K562 (cell line): Measurements from ENCODE around the gene FLT1. TPM values are rescaled to one million over a fixed set of nuclear protein-coding genes. Genes with fewer than 3 reads are reported as not detected.

Experiments
- ATAC-seq: fragments of 200-7000 bp; cut with Tn5 transposase; 3 replicates; pipeline ENCODE4 v1.9.1; 2020; ENCODE audit warnings: moderate library complexity
- BruUV-seq: library from RNA; stranded (reverse); fragments of 400-500 nt; replicated peaks from 2 replicates; lab custom pipeline; 2021; lab: Mats Ljungman, UMichigan
- CTCF ChIA-PET: fragments of 300-600 bp; formaldehyde crosslinking; extraction: SDS; loops from one replicate; lab custom pipeline; 2021; ENCODE audit warnings: low intra/inter-chr PET ratio; lab: Yijun Ruan, JAX
- POLR2A ChIA-PET: fragments of 300-600, 350-650 bp; sonication (Branson Sonifier 250); formaldehyde crosslinking; extraction: SDS; loops from one replicate; lab custom pipeline; 2021; ENCODE audit warnings: antibody characterized with exemption, inconsistent platforms; lab: Yijun Ruan, JAX
- DNase-seq, 4 experiments: peaks; one replicate each; pipeline versions ENCODE4 v3.0.0 to v3.0.0-alpha.2; 2011 to 2018; ENCODE audit warnings: low spot score in 3 of 4, mixed read lengths in 3 of 4; ENCODE audit errors: extremely low read depth in 1 of 4
- FAIRE-seq: peaks from 2 replicates; lab custom pipeline; 2011; peaks lifted over from hg19 to GRCh38; lab: Jason Lieb, UNC
- H2AFZ ChIP-seq: 2 replicates; pipeline ENCODE4 v1.6.0; 2011; ENCODE audit warnings: low read depth, low read length, control low read depth, inconsistent platforms
- H3K27ac ChIP-seq: fragments of 200-600 bp; 3 replicates; pipeline ENCODE4 v1.8.0; 2011; ENCODE audit warnings: low read depth, mild to moderate bottlenecking, control low read depth, inconsistent platforms, low read length, moderate library complexity, mixed read lengths; ENCODE audit errors: extremely low read depth
- H3K27me3 ChIP-seq, 2 experiments: fragments of 300-600 bp in 1 of 2; 2 replicates in 1 of 2; 3 replicates in 1 of 2; pipeline versions ENCODE4 v1.6.0 to v1.8.0; 2011; ENCODE audit warnings: inconsistent platforms in 2 of 2, low read length in 2 of 2, mild to moderate bottlenecking in 1 of 2, mixed read lengths in 1 of 2, moderate library complexity in 1 of 2; ENCODE audit not compliant: control insufficient read depth in 2 of 2, insufficient read depth in 2 of 2
- H3K36me3 ChIP-seq: fragments of 300-600 bp; 3 replicates; pipeline ENCODE4 v1.8.0; 2011; ENCODE audit warnings: mild to moderate bottlenecking, low read length, inconsistent platforms; ENCODE audit not compliant: control insufficient read depth, insufficient read depth
- H3K4me1 ChIP-seq, 2 experiments: fragments of 200-600 bp in 1 of 2; replicated peaks in 1 of 2; 2 replicates in 1 of 2; 3 replicates in 1 of 2; pipeline versions ENCODE4 v1.5.1 to v1.8.0; 2011; ENCODE audit warnings: inconsistent platforms in 2 of 2, low read length in 2 of 2, mild to moderate bottlenecking in 1 of 2, mixed read lengths in 1 of 2, moderate library complexity in 1 of 2; ENCODE audit not compliant: control insufficient read depth in 2 of 2, insufficient read depth in 2 of 2
- H3K4me2 ChIP-seq: 2 replicates; pipeline ENCODE4 v1.6.1; 2011; ENCODE audit warnings: low read length, control low read depth, inconsistent platforms, mixed read lengths; ENCODE audit not compliant: insufficient read depth
- H3K4me3 ChIP-seq: fragments of 200-600 bp; sonication (generic), shearing (Covaris generic); 2 replicates; pipeline ENCODE4 v1.5.1; 2016; ENCODE audit warnings: control low read depth, inconsistent platforms
- H3K79me2 ChIP-seq: fragments of 200-600 bp; 3 replicates; pipeline ENCODE4 v1.8.0; 2011; ENCODE audit warnings: low read length, inconsistent platforms; ENCODE audit not compliant: control insufficient read depth, insufficient read depth
- H3K9ac ChIP-seq, 2 experiments: 2 replicates each; pipeline versions ENCODE4 v1.6.0 to v1.6.1; 2011; ENCODE audit warnings: low read depth in 2 of 2, low read length in 2 of 2, control low read depth in 1 of 2, inconsistent platforms in 1 of 2, mild to moderate bottlenecking in 1 of 2, mixed read lengths in 1 of 2; ENCODE audit not compliant: insufficient read depth in 1 of 2
- H3K9me1 ChIP-seq: one replicate; pipeline ENCODE4 v1.6.0; 2011; ENCODE audit warnings: inconsistent platforms, mild to moderate bottlenecking, low read length, moderate library complexity; ENCODE audit not compliant: control insufficient read depth, insufficient read depth
- H3K9me3 ChIP-seq: replicated peaks from 2 replicates; pipeline ENCODE4 v1.5.1; 2011; ENCODE audit warnings: low read depth, low read length, inconsistent platforms; ENCODE audit not compliant: control insufficient read depth, insufficient read depth
- H4K20me1 ChIP-seq: replicated peaks from 2 replicates; pipeline ENCODE4 v1.6.1; 2011; ENCODE audit warnings: low read length, inconsistent platforms, mixed read lengths; ENCODE audit not compliant: control insufficient read depth, insufficient read depth
- CSDE1 ChIP-seq, 2 experiments: fragments of 450-650 bp; IDR thresholded peaks; 2 replicates each; pipeline ENCODE4 v1.6.1; 2016; ENCODE audit warnings: mild to moderate bottlenecking in 1 of 2
- CTCFL ChIP-seq: IDR thresholded peaks from 2 replicates; pipeline ENCODE4 v1.6.1; 2011; ENCODE audit warnings: borderline replicate concordance, low read depth, mild to moderate bottlenecking, moderate library complexity, low read length; ENCODE audit not compliant: insufficient read depth, poor library complexity, severe bottlenecking
- E2F1 ChIP-seq: sonication (generic); formaldehyde crosslinking; IDR thresholded peaks from 2 replicates; pipeline ENCODE4 v1.8.1; 2023; ENCODE audit warnings: mild to moderate bottlenecking, missing genetic modification reagents, moderate library complexity
- KLF13 ChIP-seq: fragments of 450-650 bp; IDR thresholded peaks from 2 replicates; pipeline ENCODE4 v1.6.1; 2016; ENCODE audit warnings: missing genetic modification characterization, low read depth, mild to moderate bottlenecking, missing compliant biosample characterization, moderate library complexity, borderline replicate concordance
- NFE2 ChIP-seq: IDR thresholded peaks from 2 replicates; pipeline ENCODE4 v1.6.1; 2014; ENCODE audit warnings: antibody characterized with exemption, low read depth
- THRA ChIP-seq: fragments of 450-650 bp; IDR thresholded peaks from 2 replicates; pipeline ENCODE4 v1.6.1; 2017; ENCODE audit warnings: mild to moderate bottlenecking, moderate library complexity
- ZNF592 ChIP-seq: fragments of 450-650 bp; IDR thresholded peaks from 2 replicates; pipeline ENCODE4 v1.6.1; 2017; ENCODE audit warnings: antibody characterized with exemption, mild to moderate bottlenecking
- WGBS: fragments of 100-300 bp; shearing (Covaris generic); methylation state at CpG from one replicate; pipeline ENCODE4 v1.1.6; 2016; ENCODE audit warnings: low coverage, mixed read lengths; ENCODE audit not compliant: insufficient coverage; ENCODE audit errors: missing lambda C conversion rate; 5-methylcytosine and 5-hydroxymethylcytosine counted together
- in situ Hi-C: fragments of 300-500 bp; cut with MboI; formaldehyde crosslinking; loops from 4 replicates; pipeline ENCODE4 v1.15.0; 2018; ENCODE audit warnings: inconsistent platforms, mixed read lengths
- intact Hi-C: fragments of 100-400 bp; cut with micrococcal nuclease; formaldehyde crosslinking; loops from 2 replicates; pipeline ENCODE4 v1.14.2; 2022
- polyA plus RNA-seq, 8 experiments: library from polyadenylated mRNA; depleted of rRNA in 4 of 8; stranded (reverse) in 5 of 8; unstranded in 3 of 8; fragments of >200 nt; fragmentation: Nextera tagmentation in 2 of 8; fragmentation: Illumina TruSeq in 1 of 8; extraction: Ambion mirVana in 2 of 8; extraction: Trizol in 1 of 8; gene quantifications; 2 replicates each; pipeline versions ENCODE4 v1.2.1 to v1.2.3, GENCODE V29; 2011 to 2014; ENCODE audit warnings: inconsistent platforms in 1 of 8, missing spikeins in 1 of 8
- total RNA-seq, 7 experiments: library from RNA; depleted of rRNA in 6 of 7; stranded (reverse); fragments of >200 nt in 6 of 7; fragmentation: Illumina TruSeq in 2 of 7; extraction: Trizol in 2 of 7; gene quantifications; 2 replicates each; pipeline versions ENCODE4 v1.2.1 to v1.2.3, GENCODE V29; 2011 to 2021; ENCODE audit warnings: low replicate concordance in 1 of 7

The FLT1 gene
- total and polyA plus RNA-seq, 9 of the 15 experiments (the other 6 are each of a cell fraction or from before 2014, with no cell fraction given): 0.01 to 2.0 (median 0.22) TPM

- no peak for TF ChIP-seq NFE2
These were observed 167.3 kb downstream of the FLT1 start (continued) for GRCh38 chr13:28327373-28328270.

- Histone ChIP-seq H3K4me3 (no peak overlapping the region), H3K9me1 (no peaks in the 10 kb centered on the region), H3K4me1 (peaks cover 3 to 9% of the 10 kb centered on the region in 2 experiments; a peak in 4 of 5 replicates), H3K36me3 (no peaks in the 10 kb centered on the region), H4K20me1 (no peaks in the 10 kb centered on the region), H2AFZ (no peak overlapping the region), H3K27ac (no peak overlapping the region), H3K9ac (no peak overlapping the region), H3K79me2 (no peaks in the 10 kb centered on the region), H3K27me3 (no peaks in the 10 kb centered on the region), H3K9me3 (no peaks in the 10 kb centered on the region), H3K4me2 (no peak overlapping the region)
- FAIRE-seq: no peak
- POLR2A ChIA-PET: no interaction called here
- 12% methylated on average over 2 of the region's 2 CpGs for WGBS
- intact Hi-C loops (loop anchor here (10.0 kb wide), 2 partner anchors 159 to 199 kb away; no protein-coding TSS in a partner anchor), in situ Hi-C loops (loop anchor here (10.0 kb wide), 2 partner anchors 309 to 469 kb away; no protein-coding TSS in a partner anchor)
- DNase-seq: no peak
- CTCF ChIA-PET: no interaction called here
- no TSS peak for BruUV-seq
- no peak for ATAC-seq
- no peak for TF ChIP-seq KLF13 (tag)
- TF ChIP-seq E2F1 (CRISPR knock-in tag): no peak
- TF ChIP-seq ZNF592: no peak
- TF ChIP-seq CTCFL: no peak
- TF ChIP-seq THRA: no peak
- TF ChIP-seq CSDE1 (IDR thresholded peaks at IDR 0.05): no peak
These were observed 168.9 kb downstream of the FLT1 start for GRCh38 chr13:28326056-28326455.
